OCI-M1 (cell line): ENCODE measurements around the gene SLC38A5.
"Not testable (repeated sequence)": the region's sequence is repeated elsewhere in the genome, so short reads cannot be mapped to it uniquely, and the experiment has no call there.

Experiments
- DNase-seq: peaks from one replicate; lab custom pipeline; 2025; lab: John Stamatoyannopoulos, UW

SLC38A5 gene

DNA sequence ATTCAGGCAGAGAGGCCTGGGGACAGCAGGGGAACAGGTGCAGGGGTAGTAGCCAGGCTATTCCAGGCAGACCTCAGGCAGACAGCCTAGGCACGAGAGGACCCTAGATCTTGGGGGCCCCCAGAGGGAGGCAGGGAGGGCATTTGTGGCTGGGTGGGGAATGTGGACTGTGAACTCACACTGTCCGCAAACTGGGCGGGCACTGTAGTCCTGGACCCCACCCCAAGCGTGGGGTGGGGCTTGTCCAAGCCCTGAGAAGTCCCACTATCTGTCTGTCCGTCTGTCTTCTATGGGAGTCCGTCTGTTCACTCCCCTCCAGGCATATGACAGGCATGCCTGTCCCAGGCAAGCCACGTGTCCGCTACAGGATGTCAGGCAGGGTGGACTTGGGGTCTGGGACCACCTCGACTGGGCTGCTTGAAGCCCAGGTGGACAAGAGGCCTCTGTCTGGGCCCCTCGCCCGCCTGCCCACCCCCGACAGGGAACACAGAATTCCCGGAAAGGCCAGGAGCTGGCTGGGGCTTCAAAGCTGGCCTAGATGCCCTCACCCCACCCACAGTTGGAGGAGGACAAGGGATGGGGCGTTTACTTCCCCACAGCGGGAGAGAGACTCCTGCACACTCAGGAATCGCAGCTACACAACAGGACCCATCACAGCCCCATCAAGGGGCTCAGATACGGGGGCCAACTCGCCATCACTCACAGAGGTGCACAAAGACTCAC lies at the start of gene SLC38A5:
Gene SLC38A5, minus strand, starts transcription at position 151 of the 723 bp plus-strand sequence. CDS start 2,336 bp downstream, outside the sequence.
- no peak for DNase-seq

DNA sequence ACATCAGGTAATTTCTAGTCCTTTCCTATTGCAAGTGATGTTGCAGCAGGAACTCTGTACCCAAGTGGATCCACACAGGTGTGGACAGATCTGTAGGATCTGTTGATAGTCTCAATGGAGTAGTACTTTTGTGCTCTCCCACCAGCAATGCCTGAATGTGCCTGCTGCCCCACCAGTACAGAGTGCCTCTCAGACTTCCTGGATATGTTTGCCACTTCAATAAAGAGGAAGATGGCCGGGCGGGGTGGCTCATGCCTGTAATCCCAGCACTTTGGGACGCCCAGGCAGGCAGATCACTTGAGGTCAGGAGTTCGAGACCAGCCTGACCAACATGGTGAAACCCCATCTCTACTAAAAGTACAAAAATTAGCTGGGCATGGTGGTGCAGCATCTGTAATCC lies 49.4 kb upstream of the SLC38A5 start:
- not testable (repeated sequence) for DNase-seq

DNA sequence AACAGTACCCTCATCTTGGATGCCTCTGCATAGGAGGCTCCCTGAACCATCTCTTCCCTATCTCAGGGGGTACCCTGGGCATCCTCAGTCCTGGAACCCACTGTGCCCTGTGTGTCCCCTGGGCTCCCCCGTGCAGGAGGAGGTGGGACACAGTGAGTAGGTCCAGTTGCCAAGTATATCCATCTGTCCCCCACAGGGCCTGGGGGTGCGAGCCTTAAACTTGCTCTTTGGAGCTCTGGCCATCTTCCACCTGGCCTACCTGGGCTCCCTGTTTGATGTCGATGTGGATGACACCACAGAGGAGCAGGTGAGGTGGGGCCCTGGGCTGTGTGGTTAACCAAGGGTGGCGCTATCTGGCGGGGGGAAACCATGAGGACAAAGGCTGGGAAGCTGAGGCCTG lies 46.9 kb upstream of the SLC38A5 start:
- DNase-seq, result no peak

DNA sequence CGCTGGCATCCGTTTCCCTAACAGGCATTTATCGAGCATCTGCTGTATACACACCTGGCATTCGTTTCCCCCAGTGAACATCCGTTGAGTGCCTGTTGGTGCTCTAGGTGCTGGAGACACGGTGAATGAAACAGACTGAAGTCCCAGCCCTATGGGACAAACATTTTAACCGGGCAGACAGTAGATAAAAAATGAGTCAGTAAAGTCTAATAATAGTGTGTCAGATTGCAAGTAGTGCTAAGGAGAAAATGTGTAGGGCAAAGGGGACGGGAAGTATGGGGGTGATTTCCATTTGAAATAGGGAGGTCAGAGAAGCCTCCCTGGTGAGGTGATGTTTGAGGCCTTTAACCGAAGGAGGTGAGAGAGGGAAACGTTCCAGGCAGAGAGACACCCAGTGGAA lies 46.2 kb upstream of the SLC38A5 start:
- no peak for DNase-seq

DNA sequence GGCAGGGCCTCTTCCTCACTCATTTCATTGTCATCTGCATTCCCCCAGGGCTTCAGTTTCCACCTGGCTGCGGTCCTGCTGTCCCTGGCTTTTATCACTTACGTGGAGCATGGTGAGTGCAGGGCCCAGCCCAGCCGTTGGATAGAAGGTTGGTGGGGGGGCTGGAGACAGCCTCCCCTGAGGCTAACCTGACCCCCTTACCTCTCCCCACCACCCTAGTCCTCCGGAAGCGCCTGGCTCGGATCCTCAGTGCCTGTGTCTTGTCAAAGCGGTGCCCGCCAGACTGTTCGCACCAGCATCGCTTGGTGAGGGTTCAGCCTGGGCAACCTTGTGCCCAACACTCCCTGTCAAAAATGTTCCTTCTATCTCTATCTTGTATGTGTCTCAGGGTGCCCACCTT lies 45.8 kb upstream of the SLC38A5 start:
- DNase-seq, result no peak

DNA sequence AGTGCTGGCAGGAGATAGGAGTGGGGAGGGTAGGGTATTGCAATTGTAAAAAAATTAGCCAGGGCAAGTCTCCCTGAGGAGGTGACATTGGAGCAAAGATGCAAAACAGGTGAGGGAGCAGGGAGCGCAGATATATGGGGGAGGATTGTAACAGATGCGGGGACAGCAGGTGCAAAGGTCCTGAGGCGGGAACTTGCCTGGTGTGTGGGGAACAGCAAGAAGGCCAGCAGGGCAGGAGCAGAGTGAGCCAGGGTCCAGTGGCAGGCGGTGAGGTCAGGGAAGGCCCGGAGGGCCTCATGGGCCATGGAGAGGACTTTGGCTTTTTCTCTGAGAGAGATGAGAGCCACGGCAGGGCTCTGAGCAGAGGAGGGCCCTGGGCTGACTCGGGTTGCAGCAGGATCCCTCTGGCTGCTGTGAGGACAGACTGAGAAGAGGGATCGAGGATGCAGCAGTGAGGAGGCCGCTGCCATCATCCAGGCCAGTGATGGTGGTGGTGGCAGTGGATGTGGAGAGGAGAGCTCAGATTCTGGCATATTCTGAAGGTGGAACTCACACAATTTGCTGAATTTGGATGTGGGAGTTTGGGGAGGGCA lies 44.9 kb upstream of the SLC38A5 start:
- DNase-seq, result no peak

DNA sequence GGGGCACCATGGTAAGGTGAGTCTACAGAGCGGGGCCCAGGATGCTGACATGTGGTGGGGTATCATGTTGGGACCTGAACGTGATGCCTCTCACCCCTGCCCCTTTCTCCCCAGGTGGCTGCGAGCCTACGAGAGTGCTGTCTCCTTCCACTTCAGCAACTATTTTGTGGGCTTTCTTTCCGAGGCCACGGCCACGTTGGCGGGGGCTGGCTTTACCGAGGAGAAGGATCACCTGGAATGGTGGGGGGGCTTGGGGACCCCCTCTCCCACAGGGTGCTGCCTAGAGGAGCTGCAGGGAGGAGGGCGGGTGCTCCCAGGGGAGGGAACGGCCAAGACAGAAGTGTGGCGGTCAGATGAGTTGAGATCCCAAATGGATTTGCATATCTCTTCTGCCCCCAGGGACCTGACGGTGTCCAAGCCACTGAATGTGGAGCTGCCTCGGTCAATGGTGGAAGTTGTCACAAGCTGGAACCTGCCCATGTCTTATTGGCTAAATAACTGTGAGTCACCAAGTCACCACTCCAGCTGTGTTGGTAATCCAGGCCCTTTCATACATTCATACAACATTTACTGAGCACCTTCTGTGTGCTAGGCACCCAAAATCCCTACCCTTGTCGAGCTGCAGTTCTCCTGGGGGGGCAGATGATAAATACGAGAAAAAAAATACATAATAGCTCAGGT lies 44.2 kb upstream of the SLC38A5 start:
- DNase-seq, result no peak

DNA sequence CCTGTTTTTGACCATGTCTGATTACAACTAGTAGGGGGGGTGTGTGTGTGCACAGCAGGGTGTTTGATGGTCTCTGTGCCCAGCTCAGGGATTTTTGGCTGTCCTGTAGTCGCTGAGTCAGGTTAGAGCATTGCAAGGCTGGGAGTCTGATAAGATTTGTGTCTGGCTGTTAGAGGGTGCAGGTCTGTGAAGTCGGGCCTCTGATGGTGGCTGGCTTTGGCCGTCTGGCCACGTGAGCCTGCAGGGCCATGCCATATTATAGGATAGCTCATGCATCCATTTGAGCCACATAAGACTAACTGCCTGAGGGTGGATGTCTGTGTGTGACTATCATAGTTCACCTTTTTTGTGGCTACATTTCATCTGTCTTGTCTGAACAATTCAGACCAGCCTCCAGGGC lies 43.6 kb upstream of the SLC38A5 start:
- DNase-seq, result no peak

DNA sequence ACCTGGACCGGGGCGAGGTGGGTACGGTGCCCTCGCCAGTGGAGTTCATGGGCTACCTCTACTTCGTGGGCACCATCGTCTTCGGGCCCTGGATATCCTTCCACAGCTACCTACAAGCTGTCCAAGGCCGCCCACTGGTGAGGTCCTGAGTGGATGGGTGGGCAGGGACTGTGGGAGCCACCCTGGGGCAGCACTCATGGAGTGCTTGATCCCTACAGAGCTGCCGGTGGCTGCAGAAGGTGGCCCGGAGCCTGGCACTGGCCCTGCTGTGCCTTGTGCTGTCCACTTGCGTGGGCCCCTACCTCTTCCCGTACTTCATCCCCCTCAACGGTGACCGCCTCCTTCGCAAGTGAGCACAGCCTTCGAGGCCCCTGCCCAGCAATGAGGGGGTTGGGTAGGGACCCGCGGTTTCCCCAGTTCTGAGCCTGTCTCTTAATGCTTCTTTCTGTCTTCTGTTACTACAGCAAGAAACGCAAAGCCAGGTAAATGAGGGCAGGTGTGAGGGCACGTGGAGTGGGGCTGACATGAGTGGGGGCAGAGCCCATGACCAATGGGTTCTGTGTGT lies 42.4 kb upstream of the SLC38A5 start:
- DNase-seq, result no peak

DNA sequence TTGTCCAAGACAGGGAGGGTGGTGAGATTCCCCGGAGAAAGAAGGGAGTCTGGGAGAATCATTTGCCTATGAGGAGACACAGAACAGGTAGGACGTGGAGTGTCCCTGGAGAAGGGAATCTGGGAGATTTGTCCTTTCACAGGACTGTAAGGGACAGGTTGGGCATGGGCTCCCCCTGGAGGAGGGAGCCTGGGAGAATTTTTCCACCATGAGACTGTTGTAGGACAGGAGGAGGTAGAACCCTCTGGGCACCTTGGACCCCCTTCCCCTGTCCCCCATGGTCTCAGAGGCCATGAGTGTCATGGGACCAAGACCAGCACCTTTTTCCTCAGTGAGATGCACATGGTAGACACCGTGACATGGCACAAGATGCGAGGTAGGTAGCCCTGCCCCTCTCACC lies 41.5 kb upstream of the SLC38A5 start:
- DNase-seq, result peak; percentile 15

DNA sequence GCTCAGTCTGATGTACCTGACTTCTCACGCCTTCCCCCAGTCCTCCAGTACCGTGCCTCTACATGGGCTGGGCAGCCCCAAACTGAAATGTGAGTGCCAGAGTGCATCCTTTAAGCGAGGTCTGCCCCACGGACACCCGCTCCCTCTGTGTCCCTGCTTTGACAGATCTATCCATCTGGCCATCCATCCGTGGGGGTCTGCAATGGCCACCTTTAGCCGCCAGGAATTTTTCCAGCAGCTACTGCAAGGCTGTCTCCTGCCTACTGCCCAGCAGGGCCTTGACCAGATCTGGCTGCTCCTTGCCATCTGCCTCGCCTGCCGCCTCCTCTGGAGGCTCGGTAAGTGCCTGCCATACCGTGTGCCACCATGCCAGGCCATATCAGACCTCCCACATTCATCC lies 39.6 kb upstream of the SLC38A5 start:
- no peak for DNase-seq

DNA sequence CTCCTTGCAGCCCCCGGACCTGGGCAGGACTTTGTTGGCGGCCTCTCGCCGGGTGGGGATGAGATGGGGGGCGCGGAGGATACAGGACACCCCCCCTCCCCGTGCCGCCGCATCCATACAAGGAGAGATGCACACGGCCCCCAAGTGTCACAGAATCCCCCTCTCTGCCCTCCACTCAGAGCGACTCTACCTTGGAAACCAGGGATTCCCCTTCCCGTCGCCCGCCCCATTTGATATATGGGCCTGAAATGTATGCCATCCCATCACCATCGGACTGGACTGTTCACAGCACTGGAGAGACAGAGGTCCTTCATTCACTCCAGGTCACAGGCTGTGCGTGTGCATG lies 39.2 kb upstream of the SLC38A5 start:
- DNase-seq, result no peak

DNA sequence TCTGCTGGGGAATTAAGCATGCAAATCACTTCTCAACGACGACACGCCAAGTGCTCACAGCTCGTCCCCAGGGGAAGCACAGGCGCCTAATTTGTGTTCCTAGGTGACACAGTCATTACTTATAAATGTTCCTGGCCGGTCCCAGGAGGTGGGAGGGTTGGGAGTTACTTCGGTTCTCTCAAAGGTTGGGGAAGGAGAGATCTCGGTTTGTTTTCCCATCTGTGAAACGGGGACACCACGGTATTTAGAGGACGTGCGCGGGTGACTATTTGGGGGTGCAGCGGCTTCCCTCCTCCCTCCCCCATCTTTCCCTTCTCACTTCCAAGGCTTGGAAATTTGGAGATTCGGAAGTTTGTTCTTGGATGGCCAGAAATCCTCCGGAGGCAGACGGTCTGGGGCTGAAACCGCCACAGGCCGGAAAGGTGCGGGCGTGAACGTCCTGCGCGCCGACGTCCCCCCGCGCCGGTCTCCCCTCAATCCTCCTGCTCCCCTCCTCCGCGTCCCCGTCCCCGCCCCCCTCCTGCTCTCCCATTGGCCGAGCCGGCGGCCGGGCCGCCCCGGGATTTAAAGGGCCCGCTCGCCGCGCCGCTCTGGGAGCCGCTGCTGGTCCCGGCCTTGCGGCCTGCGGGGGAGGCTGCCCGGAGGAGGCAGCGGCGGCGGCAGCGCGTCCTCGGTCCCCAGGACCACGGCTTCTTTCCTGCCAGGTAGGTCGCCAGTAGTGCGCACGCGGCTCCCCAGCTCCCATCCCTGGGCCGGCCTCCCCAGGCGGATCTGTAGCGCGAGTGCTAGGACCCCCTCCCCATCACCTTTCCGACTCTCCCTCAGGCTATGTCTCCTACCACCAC lies 38.6 kb upstream of the SLC38A5 start, which contains the start of gene PORCN:
Gene PORCN, plus strand, starts transcription at position 593 of the 845 bp plus-strand sequence. CDS start 829 bp downstream, outside the sequence.
- peak; percentile 73 for DNase-seq

DNA sequence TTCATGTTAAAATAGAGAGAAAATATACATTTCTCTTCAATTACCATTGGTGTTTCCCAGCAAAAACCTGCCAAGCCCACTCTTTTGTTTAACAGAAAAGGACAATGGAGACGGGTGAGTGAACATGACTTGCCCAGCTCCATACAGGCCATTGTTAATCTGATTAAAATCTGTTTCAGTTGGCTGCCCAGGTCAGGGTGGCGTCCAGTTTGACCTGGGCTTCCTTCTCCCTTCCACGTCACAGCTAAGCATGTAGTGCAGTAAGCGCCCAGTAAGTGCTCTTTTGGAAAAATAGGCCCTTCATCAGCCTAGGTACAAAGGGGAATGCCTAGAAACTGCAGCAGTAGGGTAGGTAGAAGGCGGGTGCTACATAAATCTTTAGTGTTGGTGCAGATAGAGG lies 37.2 kb upstream of the SLC38A5 start:
- no peak for DNase-seq

DNA sequence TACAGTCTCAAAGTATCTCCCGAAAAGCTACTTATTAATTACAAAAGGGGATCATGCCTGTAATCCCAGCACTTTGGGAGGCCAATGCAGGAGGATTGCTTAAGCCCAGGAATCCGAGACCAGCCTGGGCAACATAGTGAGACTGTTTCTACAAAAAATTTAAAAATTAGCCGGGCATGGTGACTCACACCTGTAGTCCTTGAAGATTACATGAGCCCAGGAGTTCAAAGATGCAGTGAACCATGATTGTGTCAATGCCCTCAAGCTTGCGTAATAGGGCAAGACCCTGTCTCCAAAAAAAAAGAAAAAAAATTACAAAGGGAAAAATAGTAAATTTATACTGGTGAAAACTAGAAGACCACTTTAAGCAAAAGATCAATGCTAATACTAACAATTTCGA lies 35.4 kb upstream of the SLC38A5 start:
- no peak for DNase-seq

DNA sequence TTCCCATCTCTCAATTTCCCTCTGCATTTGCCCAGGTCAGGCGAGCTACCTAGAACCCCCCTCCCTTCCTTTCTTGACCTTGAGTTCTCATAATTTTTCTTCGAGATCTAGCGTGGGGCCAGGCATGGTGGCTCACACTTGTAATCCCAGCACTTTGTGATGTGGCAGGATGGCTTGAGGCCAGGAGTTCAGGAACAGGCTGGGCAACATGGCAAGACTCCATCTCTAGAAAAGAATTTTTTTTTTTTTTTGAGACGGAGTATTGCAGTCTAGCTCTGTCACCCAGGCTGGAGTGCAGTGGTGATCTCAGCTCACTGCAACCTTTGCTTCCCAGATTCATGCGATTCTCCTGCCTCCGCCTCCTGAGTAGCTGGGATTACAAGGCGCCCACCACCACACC lies 34.2 kb upstream of the SLC38A5 start:
- DNase-seq, result no peak

DNA sequence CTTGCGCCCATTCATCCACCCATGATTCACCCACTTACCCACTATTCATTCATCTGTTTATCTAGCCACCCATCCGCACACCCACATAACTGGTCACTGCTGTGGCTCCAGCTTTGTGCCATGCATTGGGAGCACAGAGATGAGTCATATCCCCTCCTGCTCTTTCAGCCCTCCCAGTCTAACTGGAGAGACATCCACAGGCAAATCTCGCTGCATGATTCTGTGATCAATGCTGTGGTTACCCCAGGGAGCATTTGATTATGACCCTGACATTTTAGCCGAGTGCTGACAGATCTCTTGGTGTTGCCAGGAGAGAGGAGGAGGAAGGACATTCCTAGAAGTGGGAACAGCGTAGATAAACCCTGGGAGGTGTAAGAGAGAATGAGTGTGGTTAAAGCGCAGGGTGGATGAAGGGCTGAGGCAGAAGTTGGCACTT lies 28.3 kb upstream of the SLC38A5 start:
- no peak for DNase-seq

DNA sequence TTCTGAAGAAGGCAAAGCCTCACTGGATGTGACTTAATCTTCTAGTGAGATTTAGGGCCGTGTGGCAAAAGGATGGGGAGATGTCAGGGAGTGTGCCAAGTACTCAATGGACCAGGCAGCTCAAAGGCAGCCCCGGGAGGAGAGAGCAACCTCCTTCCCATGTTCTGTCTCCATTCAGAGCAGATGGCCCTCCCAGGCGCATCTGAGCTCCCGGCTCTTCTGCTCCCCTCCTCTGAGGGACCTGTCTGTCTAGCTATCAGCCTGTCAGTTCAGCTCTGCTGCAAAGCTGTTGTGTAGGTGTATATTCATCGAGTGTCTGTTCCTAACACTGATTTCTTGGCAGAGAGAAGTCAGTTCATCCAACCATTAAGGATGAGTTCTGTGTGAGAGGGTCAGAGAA lies 27.8 kb upstream of the SLC38A5 start:
- no peak for DNase-seq

DNA sequence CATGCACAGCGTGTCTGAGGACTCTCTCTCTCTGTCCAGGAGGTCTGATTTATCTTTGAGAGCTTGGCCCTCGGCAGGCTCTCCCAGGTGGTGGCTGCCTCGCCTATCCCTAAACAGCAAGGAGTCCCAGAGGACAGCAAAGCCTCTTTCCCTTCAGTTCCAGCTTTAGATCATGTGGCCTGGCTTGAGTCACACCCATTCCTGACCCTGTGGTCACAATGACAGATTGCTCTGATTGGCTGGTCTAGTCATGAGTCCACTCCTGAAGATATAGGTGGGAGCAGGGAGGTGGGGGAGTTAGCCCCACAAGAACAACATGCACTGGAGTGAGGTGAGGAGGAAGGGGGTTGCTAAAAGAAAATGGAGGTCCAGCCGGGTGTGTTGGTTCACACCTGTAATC lies 26.6 kb upstream of the SLC38A5 start:
- DNase-seq, result no peak

DNA sequence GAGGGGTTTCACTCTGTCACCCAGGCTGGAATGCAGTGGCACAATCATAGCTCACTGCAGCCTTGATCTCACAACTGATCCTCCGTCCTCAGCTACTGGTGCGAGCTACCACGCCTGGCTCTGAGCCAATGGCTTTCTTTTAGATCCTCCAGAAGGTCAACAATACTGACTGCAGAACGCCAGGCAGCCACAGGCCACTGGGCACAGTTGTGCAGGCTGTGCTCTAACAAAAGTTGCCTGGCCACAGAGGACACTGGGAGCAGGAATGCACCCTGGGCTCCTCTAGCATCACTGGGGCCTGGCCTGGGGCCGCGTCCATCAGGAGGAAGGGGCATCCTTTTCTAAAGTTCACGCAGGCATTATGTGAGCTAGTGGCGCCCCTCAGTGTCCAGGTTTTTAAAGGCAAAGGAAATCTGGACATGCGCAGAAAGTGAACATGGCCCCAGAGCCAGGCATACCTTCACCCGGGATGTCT lies 23.9 kb upstream of the SLC38A5 start:
- peak; percentile 35 for DNase-seq

DNA sequence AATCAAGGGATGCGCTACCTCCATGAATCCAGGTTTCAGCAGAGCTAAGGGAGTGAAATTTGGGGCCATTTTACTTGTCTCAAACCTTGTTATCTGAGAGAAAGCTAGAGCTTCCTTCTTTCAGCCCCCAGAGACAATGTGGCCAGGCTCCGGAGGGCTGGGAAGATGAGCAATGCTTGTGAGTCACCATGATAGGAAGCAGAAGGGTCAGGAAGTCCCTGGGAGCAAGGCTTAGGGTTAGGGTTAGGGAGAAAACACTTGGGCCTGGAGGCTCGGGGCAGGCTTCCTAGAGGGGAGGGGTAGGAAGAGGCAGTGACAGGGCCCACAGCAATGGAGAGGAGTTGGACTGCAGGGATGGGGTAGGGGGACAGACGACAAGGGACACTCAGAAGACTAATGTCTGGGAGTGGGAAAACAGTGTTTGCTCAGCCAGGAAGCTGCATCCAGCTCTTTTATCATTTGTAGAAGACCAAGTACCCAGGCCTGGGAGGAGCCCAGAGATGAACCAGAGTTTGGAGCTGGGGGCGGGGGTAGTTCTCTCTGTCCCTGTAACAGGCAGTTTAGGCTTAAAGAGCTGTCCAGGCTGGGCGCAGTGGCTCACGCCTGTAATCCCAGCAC lies 22.3 kb upstream of the SLC38A5 start:
- DNase-seq, result peak; percentile 35
